Pancreas (tissue), 10 donors: ENCODE data around the gene FRMD5. TPM values are rescaled to one million over a fixed set of nuclear protein-coding genes. Genes with fewer than 3 reads are reported as not detected.
A peak's percentile ranks its signal among the peaks of the same experiment; 100 is the strongest.

Experiments used
- ATAC-seq, 4 donors: fragments of 200-7000 bp; cut with Tn5 transposase; one replicate each; pipeline versions ENCODE4 v1.8.0 to v1.9.1; 2020; ENCODE audit warnings: mild to moderate bottlenecking in 4 of 4, moderate library complexity in 4 of 4
- DNase-seq, 6 donors: peaks; one replicate each; pipeline ENCODE4 v3.0.0-alpha.2; 2020
- FAIRE-seq: peaks from 2 replicates; lab custom pipeline; 2012; peaks lifted over from hg19 to GRCh38; lab: Jason Lieb, UNC
- H3K27ac ChIP-seq, 4 donors: fragments of 200-600 bp; sonication (generic); 1 replicate in 3 of 4; 2 replicates in 1 of 4; pipeline versions ENCODE4 v1.5.0 to v1.8.0; 2020
- H3K27me3 ChIP-seq, 4 donors: fragments of 200-600 bp; one replicate each; pipeline ENCODE4 v1.8.0; 2021
- H3K36me3 ChIP-seq, 3 donors: fragments of 200-600 bp; sonication (generic) in 1 of 3; one replicate each; pipeline versions ENCODE4 v1.5.0 to v1.8.0; 2020 to 2021
- H3K4me1 ChIP-seq, 3 donors: fragments of 200-600 bp; one replicate each; pipeline ENCODE4 v1.8.0; 2021
- H3K4me3 ChIP-seq, 4 donors: fragments of 200-600 bp; sonication (generic) in 2 of 4; one replicate each; pipeline versions ENCODE4 v1.5.0 to v1.8.0; 2020 to 2021
- H3K9me3 ChIP-seq, 4 donors: fragments of 200-600 bp; one replicate each; pipeline ENCODE4 v1.8.0; 2021
- CTCF ChIP-seq, 4 donors: fragments of 200-600 bp; sonication (generic) in 3 of 4; IDR thresholded peaks; one replicate each; pipeline versions ENCODE4 v1.5.0 to v1.8.0; 2021; ENCODE audit warnings: antibody characterized with exemption in 4 of 4
- WGBS, 2 donors: extraction: QIAGEN DNeasy Blood & Tissue Kit; methylation state at CpG; one replicate each; pipeline ENCODE4 v1.1.7; 2013; 5-methylcytosine and 5-hydroxymethylcytosine counted together
- intact Hi-C, 3 donors: fragments of 100-400 bp; cut with DNase I; formaldehyde crosslinking; loops; one replicate each; pipeline versions ENCODE4 v1.11.1 to v1.14.2; 2022
- polyA plus RNA-seq, 2 donors: library from polyadenylated mRNA; stranded (reverse); fragments of 200-250 nt; gene quantifications; one replicate each; pipeline ENCODE4 v1.2.3, GENCODE V29; 2013
- total RNA-seq, 6 donors: library from RNA; stranded (reverse); fragmentation: NEBNext Ultra II Directional in 4 of 6; extraction: Animal tissue kit (Norgen Biotek cat#: 25700) in 4 of 6; gene quantifications; one replicate each; pipeline versions ENCODE4 v1.2.1 to v1.2.4, GENCODE V29; 2021 to 2023
- donor health status: healthy with polysubstance abuse.
- donor health status: DM: no; HTN: no; CAD: no; lungs with moderate emphysema.
- donor health status: DM: no; HTN: no; CAD: no.
- donor health status: control.
- donor health status: control.
- donor health status: Bipolar disorder and iron deficiency.
- donor health status: DM: yes; HTN: yes; CAD: no.
- donor health status: DM: no; HTN: no; CAD: no.
- donor health status: DM: no; HTN: no; CAD: no.
- donor health status: DM: yes; HTN: yes; CAD: no.

The FRMD5 gene
- total and polyA plus RNA-seq, 8 donors, result 0.04 to 1.5 (median 0.35) TPM; not detected in 1

- DNase-seq (no peak), ATAC-seq (no peak), FAIRE-seq (no peak)
- no peak for TF ChIP-seq CTCF (IDR thresholded peaks at IDR 0.05)
- Histone ChIP-seq H3K27me3 (no peaks in the 10 kb centered on the region), H3K36me3 (no peaks in the 10 kb centered on the region), H3K9me3 (no peaks in the 10 kb centered on the region), H3K27ac (no peak overlapping the region), H3K4me1 (no peaks in the 10 kb centered on the region), H3K4me3 (no peak overlapping the region)
- 58 to 61% methylated on average over 2 of the region's 2 CpGs for WGBS, 2 donors
- intact Hi-C loops, result no loop called here
These were observed 69.2 kb downstream of the FRMD5 start for GRCh38 chr15:44125879-44126278.

- intact Hi-C loops, result loop anchor here in 1 of 3 donors (10.0 kb wide), 1 partner anchor 62 kb away; no protein-coding TSS in a partner anchor
These were observed 92.3 kb downstream of the FRMD5 start for GRCh38 chr15:44102675-44103254.

GRCh38 chr15:44101944-44102343, 93.1 kb downstream of the FRMD5 start:
- DNase-seq (no peak), FAIRE-seq (no peak), ATAC-seq (no peak)
- intact Hi-C loops, result loop anchor here in 1 of 3 donors (10.0 kb wide), 1 partner anchor 63 kb away; no protein-coding TSS in a partner anchor
- no peak for TF ChIP-seq CTCF (IDR thresholded peaks at IDR 0.05)
- no peaks in the 10 kb centered on the region for H3K27me3 ChIP-seq
- H3K27ac ChIP-seq, result no peak overlapping the region
- 69 to 77% methylated on average over 1 of the region's 1 CpG for WGBS, 2 donors
- no peaks in the 10 kb centered on the region for H3K36me3 ChIP-seq
- H3K9me3 ChIP-seq, result no peaks in the 10 kb centered on the region
- no peak overlapping the region for H3K4me3 ChIP-seq
- no peaks in the 10 kb centered on the region for H3K4me1 ChIP-seq

More at GRCh38 chr15:44102675-44103254, 92.3 kb downstream of the FRMD5 start:
- ATAC-seq, result peak in 3 of 4 donors; percentile 83 to 93 (median 88)
- Histone ChIP-seq H3K27ac (no peak overlapping the region), H3K4me1 (no peaks in the 10 kb centered on the region), H3K4me3 (no peak overlapping the region), H3K27me3 (no peaks in the 10 kb centered on the region), H3K36me3 (no peaks in the 10 kb centered on the region), H3K9me3 (no peaks in the 10 kb centered on the region)
- no peak for TF ChIP-seq CTCF (IDR thresholded peaks at IDR 0.05)
- FAIRE-seq, result no peak
- DNase-seq, result peak in 3 of 6 donors; percentile 4 to 36 (median 17)

- Histone ChIP-seq H3K36me3 (no peaks in the 10 kb centered on the region), H3K9me3 (no peaks in the 10 kb centered on the region), H3K4me1 (no peaks in the 10 kb centered on the region), H3K27ac (no peak overlapping the region), H3K27me3 (no peaks in the 10 kb centered on the region), H3K4me3 (no peak overlapping the region)
- no peak for DNase-seq
- TF ChIP-seq CTCF (IDR thresholded peaks at IDR 0.05), result no peak
- FAIRE-seq, result no peak
- intact Hi-C loops, result loop anchor here in 1 of 3 donors (10.0 kb wide), 1 partner anchor 64 kb away; no protein-coding TSS in a partner anchor
- ATAC-seq, result no peak
These were observed 93.8 kb downstream of the FRMD5 start for GRCh38 chr15:44101286-44101685.

GRCh38 chr15:44099671-44100070, 95.4 kb downstream of the FRMD5 start:
- no peaks in the 10 kb centered on the region for H3K36me3 ChIP-seq
- H3K9me3 ChIP-seq, result no peaks in the 10 kb centered on the region
- no peak for DNase-seq
- WGBS, 2 donors, result 47 to 63% methylated on average over 1 of the region's 1 CpG
- no peak for FAIRE-seq
- TF ChIP-seq CTCF (IDR thresholded peaks at IDR 0.05), result no peak
- H3K27me3 ChIP-seq, result no peaks in the 10 kb centered on the region
- H3K4me1 ChIP-seq, result no peaks in the 10 kb centered on the region
- H3K4me3 ChIP-seq, result no peak overlapping the region
- ATAC-seq, result no peak
- intact Hi-C loops, result loop anchor here in 1 of 3 donors (10.0 kb wide), 1 partner anchor 65 kb away; no protein-coding TSS in a partner anchor
- H3K27ac ChIP-seq, result no peak overlapping the region
